ENCODE data around the gene FCSK.
"Not testable (repeated sequence)": the region's sequence is repeated elsewhere in the genome, so short reads cannot be mapped to it uniquely, and the experiment has no call there.

Gene FCSK

GRCh38 chr16:70432356-70432722, 22.1 kb upstream of the FCSK start:
- DNase-seq, result no peak

DNA sequence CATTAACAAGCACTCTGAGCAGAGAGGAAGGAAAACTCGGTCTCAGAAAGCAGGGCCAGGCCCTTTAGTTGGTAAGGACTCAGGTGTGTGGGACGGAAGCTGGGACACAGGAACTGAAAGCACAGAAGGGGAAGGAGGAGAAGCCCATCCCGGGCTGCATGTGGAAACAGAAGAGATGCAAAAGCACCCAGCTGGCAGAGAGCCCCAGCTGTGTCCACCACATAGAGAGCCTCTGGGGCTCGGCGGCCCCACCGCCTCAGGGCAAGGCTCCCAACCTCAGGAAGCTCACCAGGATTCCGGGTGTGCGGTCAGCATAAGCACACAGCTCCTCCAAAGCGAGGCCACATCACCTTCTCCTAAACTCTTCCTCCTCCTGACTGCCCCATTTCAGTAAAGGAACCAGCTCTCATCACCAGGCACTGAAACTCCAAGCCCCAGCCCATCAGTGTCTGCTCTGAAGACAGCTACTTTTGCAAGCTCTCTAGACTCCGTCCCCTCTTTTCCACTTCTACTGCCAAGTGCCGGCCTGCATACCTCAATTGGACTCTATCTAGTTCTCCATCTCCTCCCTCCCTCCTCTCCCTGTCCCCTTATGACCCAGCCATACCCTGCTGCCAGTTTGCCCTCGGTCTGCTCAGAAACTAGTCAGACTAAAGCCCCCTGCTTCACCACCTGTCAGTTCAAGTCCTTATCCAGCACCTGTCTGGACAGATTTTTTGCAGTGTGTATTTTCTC, 21.5 kb upstream of the FCSK start:
- DNase-seq, result no peak

DNA sequence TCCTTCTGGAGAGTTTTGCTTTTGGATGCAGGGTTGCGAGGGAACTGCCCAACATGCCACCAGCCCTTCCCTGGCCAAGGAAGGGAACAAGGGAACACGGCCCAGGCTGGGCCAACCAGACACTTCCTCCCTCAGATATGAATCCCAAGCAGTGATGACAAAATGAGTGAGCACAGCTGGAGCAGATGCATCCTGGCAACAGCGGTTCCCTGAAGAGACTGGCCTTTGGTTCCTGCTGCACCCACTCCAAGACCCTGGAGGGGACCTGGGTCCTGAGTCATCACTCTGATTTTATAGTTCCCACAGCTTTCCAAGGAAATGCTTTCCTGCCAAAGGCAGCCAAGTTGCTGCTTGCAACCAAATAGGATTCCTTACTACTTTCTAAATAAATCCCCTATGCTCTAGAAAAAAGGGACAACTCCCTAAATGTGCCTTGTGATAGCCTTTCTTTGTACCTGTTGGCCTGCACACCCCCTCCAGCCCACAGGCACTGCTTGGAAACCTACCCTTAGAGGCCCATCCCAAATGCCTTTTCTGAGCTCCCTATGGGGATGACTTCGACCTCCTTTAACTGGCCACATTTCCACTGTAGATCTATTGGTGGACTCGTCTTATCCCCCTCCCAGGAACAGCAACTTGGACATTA, 20.8 kb upstream of the FCSK start:
- DNase-seq, result no peak

DNA sequence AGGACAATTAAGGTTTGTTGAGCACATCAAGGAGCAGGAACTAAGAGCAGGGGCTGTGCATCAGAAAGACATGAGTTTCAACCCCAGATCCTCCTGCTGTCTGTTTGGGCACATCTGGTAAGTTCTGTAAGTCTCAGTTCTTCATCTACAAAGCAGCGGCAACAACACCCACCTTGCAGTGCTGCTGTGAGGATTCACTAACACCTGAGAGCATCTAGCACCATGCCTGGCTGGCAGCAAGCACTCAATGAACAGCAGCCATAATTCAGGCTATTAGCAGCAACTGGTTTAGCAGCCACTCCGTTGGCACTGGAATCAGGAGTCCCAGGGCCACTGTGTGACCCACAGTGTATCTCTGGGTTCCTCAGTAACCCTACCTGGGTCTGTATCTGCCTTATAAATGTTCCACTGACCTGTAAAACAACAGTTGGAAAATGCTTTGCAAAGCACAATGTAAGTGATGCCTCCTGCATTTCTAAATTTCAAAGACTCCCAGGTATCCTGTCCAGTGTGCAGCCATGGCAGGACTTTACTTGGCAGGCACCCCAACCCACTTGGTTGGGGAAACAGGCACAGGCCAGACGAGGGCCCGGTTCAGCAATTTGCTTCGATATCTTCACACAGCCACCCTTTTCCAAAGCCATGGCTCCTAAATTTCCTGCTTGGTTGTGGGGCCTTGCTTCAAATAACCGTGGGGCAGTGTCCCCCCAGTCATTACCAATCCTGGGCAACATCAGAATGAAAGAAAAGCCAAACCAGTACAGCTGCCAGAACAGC, 19.7 kb upstream of the FCSK start:
- no peak for DNase-seq

- no peak for DNase-seq
These were observed 17.3 kb upstream of the FCSK start for GRCh38 chr16:70437017-70437581.

- no peak for DNase-seq
These were observed 16.5 kb upstream of the FCSK start for GRCh38 chr16:70437582-70438557.

- no peak for DNase-seq
These were observed 15.8 kb upstream of the FCSK start for GRCh38 chr16:70438585-70438968.

DNA sequence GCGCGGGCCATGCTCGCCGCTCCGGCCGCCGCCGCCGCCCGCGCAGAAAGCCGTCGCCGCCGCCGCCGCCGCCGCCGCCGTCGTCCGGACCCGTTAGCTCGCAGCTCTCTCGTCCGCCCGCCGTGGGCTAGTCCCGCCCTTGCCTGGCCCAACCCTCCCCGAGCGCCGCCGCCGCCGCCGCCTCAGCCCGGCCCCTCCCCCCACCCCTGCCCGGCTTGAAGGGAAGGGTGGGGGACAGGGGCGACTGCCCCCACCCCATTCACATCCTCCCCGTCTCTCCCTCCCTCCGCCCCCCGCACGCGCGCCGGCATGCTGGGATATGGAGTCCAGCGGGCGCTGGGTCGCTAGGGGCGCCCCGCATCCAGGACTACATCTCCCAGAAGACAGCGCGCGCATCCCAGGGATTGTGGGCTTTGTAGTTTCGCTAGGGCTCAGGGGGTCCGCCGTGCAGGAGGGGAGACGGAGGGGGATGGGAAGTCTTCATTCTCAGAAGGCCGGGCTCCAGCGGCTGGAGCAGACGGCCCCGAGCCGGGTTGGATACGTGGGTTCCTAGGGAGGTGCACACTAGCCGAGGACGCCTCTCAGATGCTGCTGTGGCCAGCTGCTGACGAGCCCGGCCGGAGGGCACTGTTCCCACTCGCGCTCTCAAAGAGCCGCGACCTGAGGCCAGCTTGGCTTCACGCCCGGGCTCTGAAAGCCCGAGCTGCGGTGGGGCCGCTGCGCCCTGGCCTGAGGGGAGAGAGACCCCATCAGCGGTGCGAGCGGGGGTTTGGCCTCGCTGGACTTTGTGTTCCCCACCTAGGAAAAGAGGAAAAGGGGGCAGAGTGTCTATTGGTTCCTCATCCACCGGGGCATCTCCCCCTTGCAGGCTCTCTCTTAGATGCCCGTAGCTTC, 15.2 kb upstream of the FCSK start, which contains the start of gene ST3GAL2:
TSS of gene ST3GAL2 (minus strand) at position 132 of the 894 bp plus-strand sequence. CDS start 40,570 bp downstream, outside the sequence.
- peak; percentile 83 for DNase-seq

GRCh38 chr16:70440009-70440692, 14.2 kb upstream of the FCSK start:
- DNase-seq, result no peak

- DNase-seq, result no peak
These were observed 12.9 kb upstream of the FCSK start for GRCh38 chr16:70441406-70441990.

GRCh38 chr16:70442344-70442743, 12.1 kb upstream of the FCSK start:
- no peak for DNase-seq

DNA sequence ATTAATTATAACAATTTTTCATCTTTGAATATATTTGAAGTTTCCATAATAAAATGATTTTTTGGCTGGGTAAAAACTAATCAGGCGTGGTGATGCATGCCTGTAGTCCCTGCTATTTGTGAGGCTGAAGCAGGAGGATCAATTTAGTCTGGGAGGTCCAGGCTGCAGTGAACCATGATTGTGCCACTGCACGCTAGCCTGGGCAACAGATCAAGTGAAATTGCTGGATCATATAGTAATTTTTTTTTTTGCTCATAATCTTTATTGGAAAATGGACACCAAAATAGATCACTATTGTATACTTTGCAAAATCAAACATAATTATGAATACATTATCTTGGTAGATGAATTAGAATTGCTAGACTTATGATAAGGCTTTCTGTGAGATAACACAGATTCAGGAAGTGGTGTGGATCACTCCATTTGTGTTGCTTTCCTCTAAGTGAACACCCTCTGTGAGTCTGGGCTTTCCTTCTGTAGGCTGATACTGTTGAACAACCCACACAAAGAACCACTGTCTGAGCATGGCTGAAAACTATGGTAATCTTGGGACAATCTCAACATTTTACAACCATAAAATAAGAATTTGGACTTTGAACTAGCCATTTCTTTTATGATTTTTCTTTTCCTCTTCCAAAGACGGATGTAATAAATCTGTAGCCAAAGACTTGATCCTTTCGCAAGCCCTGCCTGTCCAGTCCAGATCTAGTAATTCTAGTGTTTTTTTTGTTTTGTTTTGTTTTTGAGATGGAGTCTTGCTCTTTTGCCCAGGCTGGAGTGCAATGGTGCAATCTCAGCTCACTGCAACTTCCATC, 9.9 kb upstream of the FCSK start:
- DNase-seq, result no peak

GRCh38 chr16:70448075-70448474, 6.3 kb upstream of the FCSK start:
- no peak for DNase-seq

DNA sequence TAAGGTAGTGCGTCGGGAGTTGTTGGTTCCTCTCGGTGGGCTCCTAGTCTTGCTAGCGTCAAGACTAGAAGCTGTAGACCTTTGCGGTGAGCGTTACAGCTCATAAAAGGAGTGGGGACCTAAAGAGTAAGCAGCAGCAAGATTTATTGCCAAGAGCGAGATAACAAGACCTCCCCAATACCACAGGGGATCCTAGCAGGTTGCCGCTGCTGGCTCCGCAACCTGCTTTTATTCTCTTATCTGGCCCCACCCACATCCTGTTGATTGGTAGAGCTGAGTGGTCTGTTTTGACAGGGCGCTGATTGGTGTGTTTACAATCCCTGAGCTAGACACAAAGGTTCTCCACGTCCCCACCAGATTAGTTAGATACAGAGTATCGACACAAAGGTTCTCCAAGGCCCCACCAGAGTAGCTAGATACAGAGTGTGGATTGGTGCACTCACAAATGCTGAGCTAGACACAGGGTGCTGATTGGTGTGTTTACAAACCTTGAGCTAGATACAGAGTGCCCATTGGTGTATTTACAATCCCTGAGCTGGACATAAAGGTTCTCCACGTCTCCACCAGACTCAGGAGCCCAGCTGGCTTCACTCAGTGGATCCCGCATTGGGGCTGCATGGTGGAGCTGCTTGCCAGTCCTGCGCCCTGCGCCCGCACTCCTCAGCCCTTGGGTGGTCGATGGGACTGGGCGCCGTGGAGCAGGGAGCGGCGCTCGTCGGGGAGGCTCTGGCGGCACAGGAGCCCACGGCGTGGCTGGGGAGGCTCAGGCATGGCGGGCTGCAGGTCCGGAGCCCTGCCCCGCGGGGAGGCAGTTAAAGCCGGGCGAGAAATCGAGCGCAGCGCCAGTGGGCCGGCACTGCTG, 4.0 kb upstream of the FCSK start:
- not testable (repeated sequence) for DNase-seq

DNA sequence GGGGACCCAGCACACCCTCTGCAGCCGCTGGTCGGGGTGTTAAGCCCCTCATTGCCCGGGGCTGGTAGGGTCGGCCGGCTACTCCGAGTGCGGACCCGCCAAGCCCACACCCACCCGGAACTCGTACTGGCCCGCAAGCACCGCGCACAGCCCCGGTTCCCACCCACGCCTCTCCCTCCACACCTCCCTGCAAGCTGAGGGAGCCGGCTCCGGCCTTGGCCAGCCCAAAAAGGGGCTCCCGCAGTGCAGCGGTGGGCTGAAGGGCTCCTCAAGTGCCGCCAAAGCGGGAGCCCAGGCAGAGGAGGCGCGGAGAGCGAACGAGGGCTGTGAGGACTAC, 3.4 kb upstream of the FCSK start:
- DNase-seq, result not testable (repeated sequence)

- DNase-seq, result no peak
These were observed 1.1 kb upstream of the FCSK start for GRCh38 chr16:70453117-70453891.

DNA sequence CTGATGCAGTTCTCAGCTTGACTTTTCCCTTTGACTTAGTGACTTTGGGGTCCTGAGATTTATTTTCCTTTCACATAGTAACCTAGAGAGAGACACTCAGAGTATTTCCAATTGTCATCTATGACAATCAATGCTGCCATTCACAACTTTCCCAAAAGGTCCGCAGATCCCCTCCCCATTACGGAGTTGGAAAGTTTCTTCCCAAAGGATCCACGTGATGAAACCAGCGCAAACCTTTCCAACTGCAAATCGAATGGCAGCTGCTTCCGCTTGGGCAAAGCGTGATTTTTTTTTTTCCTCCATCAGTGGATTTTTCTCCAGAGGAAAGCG, 538 bp upstream of the FCSK start:
- no peak for DNase-seq

DNA sequence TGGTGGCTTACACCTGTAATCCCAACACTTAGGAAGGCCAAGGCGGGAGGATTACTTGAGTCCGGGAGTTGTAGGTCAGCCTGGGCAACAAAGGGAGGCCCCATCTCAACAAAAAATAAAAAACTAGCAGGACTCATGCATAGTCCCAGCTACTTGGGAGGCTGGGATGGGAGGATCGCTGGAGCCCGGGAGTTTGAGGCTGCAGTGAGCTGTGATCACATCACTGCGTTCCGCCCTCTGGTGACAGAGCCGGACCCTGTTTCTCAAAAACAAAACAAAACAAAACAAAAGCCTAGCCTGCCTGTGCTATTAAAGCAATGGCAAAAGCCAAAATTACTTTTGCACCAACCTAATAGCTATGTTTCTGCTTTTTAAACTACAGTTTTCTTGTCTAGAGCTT, 1.5 kb downstream of the FCSK start:
- DNase-seq, result no peak

Measured in NCI-H2107 (cell line).